H9 (cell line): Measurements from ENCODE around the gene TEX22. TPM values are rescaled to one million over a fixed set of nuclear protein-coding genes. Genes with fewer than 3 reads are reported as not detected.

Source experiments
- DNase-seq: peaks from one replicate; pipeline ENCODE4 v3.0.0-alpha.2; 2017
- H2AFZ ChIP-seq: one replicate; pipeline ENCODE4 v1.6.1; 2013; ENCODE audit warnings: mild to moderate bottlenecking, low read length, control low read depth, moderate library complexity
- H2AK5ac ChIP-seq: 2 replicates; pipeline ENCODE4 v1.6.1; 2013; ENCODE audit warnings: low read length, control low read depth, mixed read lengths; ENCODE audit not compliant: insufficient read length
- H2BK120ac ChIP-seq: one replicate; pipeline ENCODE4 v1.6.1; 2013; ENCODE audit warnings: low read depth, mild to moderate bottlenecking, low read length, control low read depth, inconsistent platforms; ENCODE audit not compliant: poor library complexity, severe bottlenecking
- H2BK12ac ChIP-seq: 2 replicates; pipeline ENCODE4 v1.6.1; 2013; ENCODE audit warnings: low read length, control low read depth, mixed read lengths, low read depth; ENCODE audit not compliant: insufficient read length
- H2BK15ac ChIP-seq: 2 replicates; pipeline ENCODE4 v1.6.1; 2013; ENCODE audit warnings: low read depth, low read length, control low read depth
- H2BK20ac ChIP-seq: one replicate; pipeline ENCODE4 v1.6.1; 2013; ENCODE audit warnings: low read depth, mild to moderate bottlenecking, low read length, control low read depth, inconsistent platforms; ENCODE audit not compliant: poor library complexity, severe bottlenecking
- H2BK5ac ChIP-seq: 2 replicates; pipeline ENCODE4 v1.6.1; 2013; ENCODE audit warnings: low read length, control low read depth, mixed read lengths; ENCODE audit not compliant: insufficient read length
- H3K14ac ChIP-seq: 2 replicates; pipeline ENCODE4 v1.6.1; 2013; ENCODE audit warnings: low read length, control low read depth; ENCODE audit not compliant: insufficient read depth
- H3K18ac ChIP-seq: 2 replicates; pipeline ENCODE4 v1.6.1; 2013; ENCODE audit warnings: low read depth, mild to moderate bottlenecking, mixed read lengths, low read length, control low read depth; ENCODE audit not compliant: insufficient read length
- H3K23ac ChIP-seq: 2 replicates; pipeline ENCODE4 v1.6.1; 2013; ENCODE audit warnings: low read length, control low read depth, mixed read lengths, low read depth; ENCODE audit not compliant: insufficient read length
- H3K23me2 ChIP-seq: 2 replicates; pipeline ENCODE4 v1.6.1; 2013; ENCODE audit warnings: low read depth, mild to moderate bottlenecking, mixed read lengths, low read length, control low read depth; ENCODE audit not compliant: insufficient read length, poor library complexity, severe bottlenecking
- H3K27ac ChIP-seq: 2 replicates; pipeline ENCODE4 v1.5.1; 2013; ENCODE audit warnings: low read length, control low read depth, mixed read lengths, low read depth; ENCODE audit not compliant: insufficient read length
- H3K27me3 ChIP-seq: 2 replicates; pipeline ENCODE4 v1.6.1; 2013; ENCODE audit warnings: low read length, control low read depth, inconsistent platforms; ENCODE audit not compliant: insufficient read depth
- H3K4ac ChIP-seq: 2 replicates; pipeline ENCODE4 v1.6.1; 2013; ENCODE audit warnings: low read depth, mild to moderate bottlenecking, control low read depth, inconsistent platforms, low read length, moderate library complexity
- H3K4me1 ChIP-seq: 2 replicates; pipeline ENCODE4 v1.6.1; 2013; ENCODE audit warnings: low read length, control low read depth, inconsistent platforms; ENCODE audit not compliant: insufficient read depth
- H3K4me2 ChIP-seq: 2 replicates; pipeline ENCODE4 v1.6.1; 2013; ENCODE audit warnings: low read length, control low read depth, mixed read lengths; ENCODE audit not compliant: insufficient read length, insufficient read depth
- H3K56ac ChIP-seq: 2 replicates; pipeline ENCODE4 v1.6.1; 2013; ENCODE audit warnings: low read depth, mild to moderate bottlenecking, mixed read lengths, low read length, control low read depth; ENCODE audit not compliant: insufficient read length
- H3K79me1 ChIP-seq: 2 replicates; pipeline ENCODE4 v1.6.1; 2013; ENCODE audit warnings: low read depth, mild to moderate bottlenecking, moderate library complexity, low read length, control low read depth, inconsistent platforms; ENCODE audit not compliant: insufficient read depth, poor library complexity, severe bottlenecking
- H3K79me2 ChIP-seq: 2 replicates; pipeline ENCODE4 v1.6.1; 2013; ENCODE audit warnings: low read length, control low read depth, inconsistent platforms; ENCODE audit not compliant: insufficient read depth
- H3K9ac ChIP-seq: 2 replicates; pipeline ENCODE4 v1.6.1; 2013; ENCODE audit warnings: low read length, control low read depth, mixed read lengths; ENCODE audit not compliant: insufficient read length; ENCODE audit errors: extremely low read depth
- H3K9me3 ChIP-seq: one replicate; pipeline ENCODE4 v1.6.1; 2013; ENCODE audit warnings: low read depth, low read length, inconsistent platforms; ENCODE audit not compliant: control insufficient read depth
- H3T11ph ChIP-seq: one replicate; pipeline ENCODE4 v1.6.1; 2013; ENCODE audit warnings: mild to moderate bottlenecking, low read length, control low read depth, inconsistent platforms
- H4K20me1 ChIP-seq: one replicate; pipeline ENCODE4 v1.6.1; 2013; ENCODE audit not compliant: control insufficient read depth, insufficient read length, insufficient read depth
- H4K5ac ChIP-seq: 2 replicates; pipeline ENCODE4 v1.6.1; 2013; ENCODE audit warnings: low read depth, mild to moderate bottlenecking, mixed read lengths, low read length, control low read depth; ENCODE audit not compliant: insufficient read length
- H4K8ac ChIP-seq: replicated peaks from 2 replicates; pipeline ENCODE4 v1.6.1; 2013; ENCODE audit warnings: low read length, control low read depth, mixed read lengths, low read depth; ENCODE audit not compliant: insufficient read length
- H4K91ac ChIP-seq: 2 replicates; pipeline ENCODE4 v1.6.1; 2013; ENCODE audit warnings: low read depth, mild to moderate bottlenecking, moderate library complexity, mixed read lengths, low read length, control low read depth; ENCODE audit not compliant: insufficient read length
- H3K27ac Mint-ChIP-seq, 3 experiments: 2 replicates in 2 of 3; 3 replicates in 1 of 3; pipeline ENCODE4 v1.8.0; 2020 to 2021; ENCODE audit warnings: mixed read lengths in 3 of 3, mild to moderate bottlenecking in 1 of 3, moderate library complexity in 1 of 3
- H3K27me3 Mint-ChIP-seq: 2 replicates; pipeline ENCODE4 v1.8.0; 2021; ENCODE audit warnings: low read depth, mild to moderate bottlenecking, moderate library complexity, mixed read lengths
- H3K36me3 Mint-ChIP-seq, 3 experiments: 2 replicates in 2 of 3; 3 replicates in 1 of 3; pipeline ENCODE4 v1.8.0; 2020 to 2021; ENCODE audit warnings: low read depth in 3 of 3, mixed read lengths in 3 of 3; ENCODE audit not compliant: insufficient read depth in 1 of 3
- H3K4me1 Mint-ChIP-seq, 2 experiments: 2 replicates each; pipeline ENCODE4 v1.8.0; 2020; ENCODE audit warnings: mixed read lengths in 2 of 2
- H3K4me3 Mint-ChIP-seq, 2 experiments: 2 replicates in 1 of 2; 3 replicates in 1 of 2; pipeline ENCODE4 v1.8.0; 2020 to 2021; ENCODE audit warnings: mild to moderate bottlenecking in 2 of 2, mixed read lengths in 2 of 2, moderate library complexity in 1 of 2
- H3K9me3 Mint-ChIP-seq, 2 experiments: 2 replicates in 1 of 2; 3 replicates in 1 of 2; pipeline ENCODE4 v1.8.0; 2020; ENCODE audit warnings: mild to moderate bottlenecking in 2 of 2, mixed read lengths in 2 of 2, moderate library complexity in 1 of 2
- WGBS: extraction: QIAGEN DNeasy Blood & Tissue Kit; methylation state at CpG from one replicate; pipeline ENCODE4 v1.1.7; 2013; ENCODE audit warnings: missing lambda C conversion rate, low lambda C conversion rate, mixed read lengths; ENCODE audit not compliant: insufficient read length; ENCODE audit errors: extremely low coverage; 5-methylcytosine and 5-hydroxymethylcytosine counted together
- total RNA-seq: library from RNA; stranded (reverse); gene quantifications from 2 replicates; pipeline ENCODE4 v1.2.1, GENCODE V29; 2021
- TF ChIP-seq, protein P1 (sequence below): fragments of 200-600 bp; sonication (generic); conservative IDR thresholded peaks from 3 replicates; pipeline ENCODE4 v1.8.0; 2021; ENCODE audit warnings: antibody characterized with exemption, mild to moderate bottlenecking

TEX22 gene
- total RNA-seq, 1 experiment from 2014 or later = 0.83 TPM

DNA sequence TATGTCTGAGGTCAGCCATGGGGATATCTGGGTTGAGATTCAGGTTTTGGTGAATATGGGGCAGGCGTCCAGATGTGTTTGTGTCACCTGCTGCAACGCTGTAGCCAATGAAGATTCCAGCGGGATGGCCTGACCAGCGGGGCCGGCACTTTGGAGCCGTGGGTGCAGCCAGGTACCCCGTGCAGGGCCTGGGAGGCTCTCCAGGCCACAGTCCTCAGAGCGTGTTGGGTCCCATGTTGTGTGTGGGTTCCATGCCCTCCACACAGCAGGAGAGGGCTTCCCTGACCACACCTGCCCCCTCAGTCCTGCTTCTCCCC, 2.8 kb upstream of the TEX22 start:
- no CpG with 5 or more reads among the region's 8 CpGs for WGBS
- H3K4ac ChIP-seq = no peak overlapping the region
- no peaks in the 10 kb centered on the region for H3K23me2 ChIP-seq
- Mint-ChIP-seq H3K9me3 (peaks cover 13 to 23% of the 10 kb centered on the region in 2 experiments), H3K4me3 (0 out of 5 replicates have a peak overlapping the region, but pooled peaks of 1 of the 2 experiments have one; percentile 17), H3K4me1 (0 out of 4 replicates have a peak, but pooled peaks cover 0 to 3% of the 10 kb centered on the region in 2 experiments), H3K27me3 (peaks cover 29% of the 10 kb centered on the region), H3K27ac (no peak overlapping the region), H3K36me3 (peaks cover 19 to 27% (median 23%) of the 10 kb centered on the region in 3 experiments)
- H4K8ac ChIP-seq = no peak overlapping the region
- no peak overlapping the region; the same call in 1 of the 2 replicates for H2BK15ac ChIP-seq
- DNase-seq = no peak
- no peaks in the 10 kb centered on the region for H3K9me3 ChIP-seq
- H3K56ac ChIP-seq = no peak overlapping the region
- H3K27me3 ChIP-seq = no peaks in the 10 kb centered on the region
- no peak overlapping the region for H2BK12ac ChIP-seq
- H3K79me1 ChIP-seq = no peaks in the 10 kb centered on the region
- H3K14ac ChIP-seq = no peak overlapping the region; the same call in 1 of the 2 replicates
- no peak overlapping the region for H3K4me2 ChIP-seq
- no peak overlapping the region for H3K9ac ChIP-seq
- TF ChIP-seq, protein P1, sequence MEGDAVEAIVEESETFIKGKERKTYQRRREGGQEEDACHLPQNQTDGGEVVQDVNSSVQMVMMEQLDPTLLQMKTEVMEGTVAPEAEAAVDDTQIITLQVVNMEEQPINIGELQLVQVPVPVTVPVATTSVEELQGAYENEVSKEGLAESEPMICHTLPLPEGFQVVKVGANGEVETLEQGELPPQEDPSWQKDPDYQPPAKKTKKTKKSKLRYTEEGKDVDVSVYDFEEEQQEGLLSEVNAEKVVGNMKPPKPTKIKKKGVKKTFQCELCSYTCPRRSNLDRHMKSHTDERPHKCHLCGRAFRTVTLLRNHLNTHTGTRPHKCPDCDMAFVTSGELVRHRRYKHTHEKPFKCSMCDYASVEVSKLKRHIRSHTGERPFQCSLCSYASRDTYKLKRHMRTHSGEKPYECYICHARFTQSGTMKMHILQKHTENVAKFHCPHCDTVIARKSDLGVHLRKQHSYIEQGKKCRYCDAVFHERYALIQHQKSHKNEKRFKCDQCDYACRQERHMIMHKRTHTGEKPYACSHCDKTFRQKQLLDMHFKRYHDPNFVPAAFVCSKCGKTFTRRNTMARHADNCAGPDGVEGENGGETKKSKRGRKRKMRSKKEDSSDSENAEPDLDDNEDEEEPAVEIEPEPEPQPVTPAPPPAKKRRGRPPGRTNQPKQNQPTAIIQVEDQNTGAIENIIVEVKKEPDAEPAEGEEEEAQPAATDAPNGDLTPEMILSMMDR = no peak
- H3K27ac ChIP-seq = no peak overlapping the region
- H4K20me1 ChIP-seq = no peaks in the 10 kb centered on the region
- no peaks in the 10 kb centered on the region for H3K4me1 ChIP-seq
- no peak overlapping the region for H2AK5ac ChIP-seq
- H3K79me2 ChIP-seq = no peaks in the 10 kb centered on the region
- no peak overlapping the region for H2BK120ac ChIP-seq
- no peak overlapping the region for H2BK5ac ChIP-seq
- no peak overlapping the region for H3K23ac ChIP-seq
- no peak overlapping the region for H4K5ac ChIP-seq
- H4K91ac ChIP-seq = no peak overlapping the region
- H2BK20ac ChIP-seq = no peak overlapping the region
- no peak overlapping the region for H2AFZ ChIP-seq
- H3T11ph ChIP-seq = no peak overlapping the region
- no peak overlapping the region for H3K18ac ChIP-seq
